Loucy (cell line): ENCODE results near the gene GOLGA6C.

Source experiments
- CTCF ChIP-seq: fragments of 200-600 bp; sonication (generic); conservative IDR thresholded peaks from 2 replicates; pipeline ENCODE4 v1.5.1; 2014; ENCODE audit warnings: mild to moderate bottlenecking, antibody characterized with exemption, low read length
- EZH2phosphoT487 ChIP-seq: fragments of 200-600 bp; IDR thresholded peaks from 2 replicates; pipeline ENCODE4 v1.6.1; 2018; ENCODE audit warnings: antibody characterized with exemption, mild to moderate bottlenecking, moderate library complexity, borderline replicate concordance

GRCh38 chr15:75225951-75226732, 32.0 kb upstream of the GOLGA6C start:
- TF ChIP-seq CTCF (no peak), EZH2phosphoT487 (no peak)
